ENCODE measurements around the gene RNF34. TPM values are rescaled to one million over a fixed set of nuclear protein-coding genes. Genes with fewer than 3 reads are reported as not detected.
A peak's percentile ranks its signal among the peaks of the same experiment; 100 is the strongest.

The RNF34 gene
- total RNA-seq, 1 donor from 2014 or later = 63.7 TPM

DNA sequence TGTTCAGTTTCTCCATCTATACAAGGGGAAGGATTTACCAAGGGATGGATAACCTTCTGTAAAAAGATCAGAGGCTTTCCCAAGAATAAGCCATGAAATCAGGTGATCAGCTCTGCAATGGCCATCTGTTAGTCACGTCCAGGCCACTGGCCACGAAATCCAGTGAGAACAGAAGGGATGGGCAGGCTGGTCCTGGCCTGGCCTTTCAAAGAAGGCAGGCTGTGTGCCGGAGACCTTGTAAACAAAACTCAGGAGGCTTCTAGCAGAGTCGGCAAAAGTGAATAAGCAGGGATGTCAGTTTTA, 68.5 kb downstream of the RNF34 start:
- H3K36me3 Mint-ChIP-seq (ENCODE audit: unreplicated experiment) = no peaks in the 10 kb centered on the region
- TF ChIP-seq, protein P1, sequence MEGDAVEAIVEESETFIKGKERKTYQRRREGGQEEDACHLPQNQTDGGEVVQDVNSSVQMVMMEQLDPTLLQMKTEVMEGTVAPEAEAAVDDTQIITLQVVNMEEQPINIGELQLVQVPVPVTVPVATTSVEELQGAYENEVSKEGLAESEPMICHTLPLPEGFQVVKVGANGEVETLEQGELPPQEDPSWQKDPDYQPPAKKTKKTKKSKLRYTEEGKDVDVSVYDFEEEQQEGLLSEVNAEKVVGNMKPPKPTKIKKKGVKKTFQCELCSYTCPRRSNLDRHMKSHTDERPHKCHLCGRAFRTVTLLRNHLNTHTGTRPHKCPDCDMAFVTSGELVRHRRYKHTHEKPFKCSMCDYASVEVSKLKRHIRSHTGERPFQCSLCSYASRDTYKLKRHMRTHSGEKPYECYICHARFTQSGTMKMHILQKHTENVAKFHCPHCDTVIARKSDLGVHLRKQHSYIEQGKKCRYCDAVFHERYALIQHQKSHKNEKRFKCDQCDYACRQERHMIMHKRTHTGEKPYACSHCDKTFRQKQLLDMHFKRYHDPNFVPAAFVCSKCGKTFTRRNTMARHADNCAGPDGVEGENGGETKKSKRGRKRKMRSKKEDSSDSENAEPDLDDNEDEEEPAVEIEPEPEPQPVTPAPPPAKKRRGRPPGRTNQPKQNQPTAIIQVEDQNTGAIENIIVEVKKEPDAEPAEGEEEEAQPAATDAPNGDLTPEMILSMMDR (IDR thresholded peaks at IDR 0.05; ENCODE audit: partially characterized antibody, unreplicated experiment) = no peak
- peak overlapping the region; percentile 72 for H3K4me3 Mint-ChIP-seq (ENCODE audit: unreplicated experiment)
- H3K27ac Mint-ChIP-seq (ENCODE audit: unreplicated experiment) = peak overlapping the region; percentile 91
- peak; percentile 49 for DNase-seq
- H3K9me3 Mint-ChIP-seq (ENCODE audit: unreplicated experiment) = peaks cover 10% of the 10 kb centered on the region
- peaks cover 17% of the 10 kb centered on the region for H3K4me1 Mint-ChIP-seq (ENCODE audit: low read depth, unreplicated experiment)
- peaks cover 4% of the 10 kb centered on the region for H3K27me3 Mint-ChIP-seq (ENCODE audit: unreplicated experiment)

DNA sequence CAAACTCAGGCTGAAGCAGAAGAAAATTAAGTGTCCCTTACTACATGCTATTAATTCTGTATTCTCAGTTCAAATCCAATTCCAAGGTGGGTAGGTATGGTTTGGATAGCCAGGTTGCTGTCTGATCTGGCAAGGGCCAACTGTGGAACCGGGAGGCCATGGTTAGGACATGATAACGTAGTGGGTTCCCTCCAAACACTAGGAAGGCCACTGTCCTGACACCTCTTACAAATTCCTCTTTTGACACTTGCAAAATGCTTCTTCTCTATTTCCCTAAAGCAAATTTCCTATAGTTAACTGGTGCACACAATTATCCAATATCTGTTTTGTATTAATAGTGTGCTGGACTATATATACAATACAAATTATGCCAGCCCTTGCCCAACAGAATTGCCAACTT, 70.8 kb downstream of the RNF34 start:
- no peak overlapping the region for H3K4me3 Mint-ChIP-seq (ENCODE audit: unreplicated experiment)
- no peak for DNase-seq
- TF ChIP-seq, protein P1 (IDR thresholded peaks at IDR 0.05; ENCODE audit: partially characterized antibody, unreplicated experiment) = no peak
- H3K4me1 Mint-ChIP-seq (ENCODE audit: low read depth, unreplicated experiment) = peaks cover 10% of the 10 kb centered on the region
- peaks cover 12% of the 10 kb centered on the region for H3K9me3 Mint-ChIP-seq (ENCODE audit: unreplicated experiment)
- no peak overlapping the region for H3K27ac Mint-ChIP-seq (ENCODE audit: unreplicated experiment)
- no peaks in the 10 kb centered on the region for H3K36me3 Mint-ChIP-seq (ENCODE audit: unreplicated experiment)
- peaks cover 4% of the 10 kb centered on the region for H3K27me3 Mint-ChIP-seq (ENCODE audit: unreplicated experiment)

DNA sequence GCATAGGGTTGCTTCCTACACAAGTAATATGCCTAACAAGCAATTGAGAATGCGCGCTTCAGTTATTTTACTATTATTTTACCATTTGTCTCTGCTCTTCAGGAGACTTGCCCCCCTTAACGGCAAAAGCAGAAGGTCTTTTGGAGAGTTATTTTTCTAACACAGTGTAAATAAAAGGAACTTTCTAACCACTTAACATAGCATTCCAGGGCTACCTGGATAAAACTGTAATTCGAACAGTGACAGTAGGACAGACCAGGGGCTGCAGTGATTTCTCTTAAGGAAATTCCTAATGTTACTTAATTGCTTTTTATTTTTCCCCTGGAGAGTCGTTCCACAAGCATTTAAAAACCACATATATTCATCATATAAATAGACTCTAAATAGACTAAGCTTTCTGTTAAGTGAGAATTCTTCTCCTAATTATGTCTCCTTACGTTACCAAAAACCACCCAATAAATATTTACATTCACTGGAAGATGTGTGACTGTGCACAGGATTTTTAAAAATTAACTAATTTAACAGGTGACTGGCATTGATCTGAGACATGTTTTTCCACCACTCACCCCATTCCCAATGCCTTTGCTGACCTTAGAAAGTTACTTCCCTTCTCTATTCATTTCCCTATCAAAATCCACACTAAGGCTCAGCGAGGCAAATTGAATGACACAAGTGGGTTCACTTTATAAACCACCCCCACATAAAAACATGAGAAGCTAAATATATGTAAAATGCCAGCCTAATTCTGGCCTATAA, 72.4 kb downstream of the RNF34 start:
- H3K27ac Mint-ChIP-seq (ENCODE audit: unreplicated experiment) = no peak overlapping the region
- no peaks in the 10 kb centered on the region for H3K36me3 Mint-ChIP-seq (ENCODE audit: unreplicated experiment)
- peaks cover 2% of the 10 kb centered on the region for H3K27me3 Mint-ChIP-seq (ENCODE audit: unreplicated experiment)
- TF ChIP-seq, protein P1 (IDR thresholded peaks at IDR 0.05; ENCODE audit: partially characterized antibody, unreplicated experiment) = no peak
- H3K4me1 Mint-ChIP-seq (ENCODE audit: low read depth, unreplicated experiment) = peaks cover 5% of the 10 kb centered on the region
- DNase-seq = no peak
- no peak overlapping the region for H3K4me3 Mint-ChIP-seq (ENCODE audit: unreplicated experiment)
- peaks cover 7% of the 10 kb centered on the region for H3K9me3 Mint-ChIP-seq (ENCODE audit: unreplicated experiment)

Small RNAs within 50 kb of the gene (microRNA-seq; reads per million reads assigned to microRNA genes)
- gene MIR7107 (ENCODE audit: unreplicated experiment) = not detected

Other genes with a start within 250 kb of the RNF34 start
- 3.7 TPM for gene P2RX4, start 190.0 kb upstream of the RNF34 start, total RNA-seq (ENCODE audit: unreplicated experiment)
- 50.2 TPM for gene CAMKK2, start 103.4 kb upstream of the RNF34 start, total RNA-seq (ENCODE audit: unreplicated experiment)
- gene ANAPC5, start 47.7 kb upstream of the RNF34 start, total RNA-seq (ENCODE audit: unreplicated experiment) = 86.0 TPM
- 64.3 TPM for gene KDM2B, start 180.9 kb downstream of the RNF34 start, total RNA-seq (ENCODE audit: unreplicated experiment)
- gene ORAI1, start 226.4 kb downstream of the RNF34 start, total RNA-seq (ENCODE audit: unreplicated experiment) = 15.9 TPM

Data from glutamatergic neuron (in vitro differentiated cells).